Keratinocyte (primary cell): ENCODE results near the gene PRKX.
"Not testable (repeated sequence)": the region's sequence is repeated elsewhere in the genome, so short reads cannot be mapped to it uniquely, and the experiment has no call there.

Source experiments
- CTCF ChIP-seq, 3 experiments: IDR thresholded peaks in 1 of 3; conservative IDR thresholded peaks in 1 of 3; optimal IDR thresholded peaks in 1 of 3; 2 replicates in 2 of 3; 3 replicates in 1 of 3; pipeline versions ENCODE3 to v1.5.1; 2011; ENCODE audit warnings: low read length in 3 of 3, mild to moderate bottlenecking in 3 of 3, moderate library complexity in 2 of 3, control low read depth in 1 of 3, inconsistent platforms in 1 of 3; ENCODE audit not compliant: insufficient read depth in 2 of 3; ENCODE audit errors: extremely low read depth in 1 of 3
- EZH2 ChIP-seq: IDR thresholded peaks from one replicate; pipeline ENCODE4 v1.6.1; 2012; ENCODE audit warnings: inconsistent platforms, mild to moderate bottlenecking, low read length, moderate library complexity

DNA sequence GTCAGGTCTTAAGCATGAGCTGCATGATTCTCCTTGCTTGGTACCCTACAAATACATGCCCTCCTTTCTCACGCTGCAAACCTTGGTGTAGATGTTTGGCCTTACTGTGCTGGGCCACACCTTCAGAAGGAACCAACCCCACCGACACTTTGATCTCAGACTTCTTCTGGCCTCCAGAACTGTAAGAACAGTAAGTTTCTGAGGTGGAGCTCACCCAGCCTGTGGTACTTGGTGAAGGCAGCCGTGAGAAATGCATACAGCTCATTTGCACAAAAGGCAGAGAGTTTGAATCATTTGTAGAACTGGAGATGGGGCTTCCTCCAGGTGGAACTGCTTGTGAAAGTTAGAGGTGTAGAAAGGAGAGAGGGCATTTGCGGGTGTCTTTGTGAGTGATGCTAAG is 21.0 kb upstream of the PRKX start:
- not testable (repeated sequence) for TF ChIP-seq CTCF (optimal IDR thresholded peaks at IDR 0.05 in 1 of 3, IDR thresholded peaks at IDR 0.05 in 1 of 3, conservative IDR thresholded peaks at IDR 0.05 in 1 of 3; ENCODE audit: extremely low read depth in 1 of 3, insufficient read depth in 2 of 3, low read length in 3 of 3); EZH2
